ENCODE measurements around the gene ACSS2.

DNA sequence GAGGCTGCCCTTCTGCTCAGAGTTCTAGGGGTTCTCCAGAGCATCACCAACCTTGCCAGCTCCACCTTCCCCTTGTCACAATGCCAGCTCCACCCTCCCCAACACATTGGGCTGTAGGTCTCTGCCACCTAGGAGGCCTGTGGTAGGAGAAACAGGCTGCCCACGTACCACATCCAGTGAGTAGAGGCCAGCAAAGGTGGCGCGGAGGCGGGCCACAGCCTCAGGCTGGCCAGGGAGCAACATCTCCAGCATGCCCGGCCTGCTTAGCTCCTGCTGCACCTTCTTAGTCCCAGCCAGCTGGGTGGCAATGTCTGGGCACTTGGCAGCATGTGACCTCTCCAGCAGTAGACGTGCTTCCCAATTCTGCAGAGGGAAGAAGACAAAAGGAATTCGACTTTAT lies 55.4 kb downstream of the ACSS2 start:
- no peak for TF ChIP-seq CTCF (conservative IDR thresholded peaks at IDR 0.05)
- no peak for TF ChIP-seq ZFX (IDR thresholded peaks at IDR 0.05)

Data from C4-2B (cell line).